Left kidney (tissue), 2 donors: ENCODE results near the gene PTPRF. TPM values are rescaled to one million over a fixed set of nuclear protein-coding genes. Genes with fewer than 3 reads are reported as not detected.
A peak's percentile ranks its signal among the peaks of the same experiment; 100 is the strongest.

Experiments
- DNase-seq: peaks from one replicate; pipeline ENCODE4 v3.0.0-alpha.2; 2013
- polyA plus RNA-seq: library from polyadenylated mRNA; unstranded; fragments of 120-200 nt; gene quantifications from one replicate; pipeline ENCODE4 v1.2.1, GENCODE V29; 2013; ENCODE audit not compliant: insufficient read length

The PTPRF gene
- polyA plus RNA-seq, 1 donor: 240 TPM

GRCh38 chr1:43512133-43512532, 18.6 kb upstream of the PTPRF start:
- no peak for DNase-seq

GRCh38 chr1:43512681-43513080, 18.0 kb upstream of the PTPRF start:
- no peak for DNase-seq

- no peak for DNase-seq
These were observed 17.1 kb upstream of the PTPRF start for GRCh38 chr1:43513471-43514173.

GRCh38 chr1:43518935-43519686, 11.6 kb upstream of the PTPRF start:
- DNase-seq: no peak

- DNase-seq: no peak
These were observed 10.4 kb upstream of the PTPRF start for GRCh38 chr1:43520100-43520778.

- DNase-seq: no peak
These were observed 9.6 kb upstream of the PTPRF start for GRCh38 chr1:43521078-43521477.

- DNase-seq: no peak
These were observed 8.9 kb upstream of the PTPRF start for GRCh38 chr1:43521756-43522155.

- no peak for DNase-seq
These were observed 8.3 kb upstream of the PTPRF start for GRCh38 chr1:43522431-43522775.

- DNase-seq: no peak
These were observed 7.8 kb upstream of the PTPRF start for GRCh38 chr1:43522776-43523480.

GRCh38 chr1:43524804-43525203, 5.9 kb upstream of the PTPRF start:
- DNase-seq: no peak

- DNase-seq: no peak
These were observed 4.7 kb upstream of the PTPRF start for GRCh38 chr1:43526002-43526401.

GRCh38 chr1:43527111-43527878, 3.4 kb upstream of the PTPRF start:
- DNase-seq: no peak

- peak; percentile 85 for DNase-seq
These were observed 1.4 kb upstream of the PTPRF start for GRCh38 chr1:43529206-43529731.

- DNase-seq: no peak
These were observed 623 bp downstream of the PTPRF start for GRCh38 chr1:43531107-43531905.

GRCh38 chr1:43531906-43532584, 1.4 kb downstream of the PTPRF start:
- DNase-seq: no peak

GRCh38 chr1:43532716-43533115, 2.0 kb downstream of the PTPRF start:
- no peak for DNase-seq

- no peak for DNase-seq
These were observed 2.9 kb downstream of the PTPRF start for GRCh38 chr1:43533584-43533983.

- no peak for DNase-seq
These were observed 3.6 kb downstream of the PTPRF start for GRCh38 chr1:43534256-43534655.

GRCh38 chr1:43536196-43536863, 5.6 kb downstream of the PTPRF start:
- DNase-seq: no peak
